K562 (cell line): ENCODE results near the gene PPP6R1. TPM values are rescaled to one million over a fixed set of nuclear protein-coding genes. Genes with fewer than 3 reads are reported as not detected.
A peak's percentile ranks its signal among the peaks of the same experiment; 100 is the strongest.

Experiments
- ATF7 ChIP-seq: fragments of 450-650 bp; IDR thresholded peaks from 2 replicates; pipeline ENCODE4 v1.7.1; 2014; ENCODE audit warnings: mild to moderate bottlenecking, moderate library complexity
- CBX5 ChIP-seq: IDR thresholded peaks from 2 replicates; pipeline ENCODE4 v1.6.1; 2014; ENCODE audit warnings: low read depth, borderline replicate concordance
- HIVEP1 ChIP-seq: fragments of 250-450 bp; sonication (Bioruptor Pico); IDR thresholded peaks from 2 replicates; pipeline ENCODE4 v1.4.0; 2020; ENCODE audit warnings: mild to moderate bottlenecking
- PHTF2 ChIP-seq: fragments of 250-450 bp; sonication (Bioruptor Pico); IDR thresholded peaks from 2 replicates; pipeline ENCODE4 v1.5.0; 2021; ENCODE audit warnings: mild to moderate bottlenecking
- PRMT5 ChIP-seq: sonication (generic); formaldehyde crosslinking; IDR thresholded peaks from 2 replicates; pipeline ENCODE4 v1.5.0; 2020; ENCODE audit warnings: missing genetic modification reagents
- RBM22 ChIP-seq: fragments of 200-400 bp; formaldehyde crosslinking; IDR thresholded peaks from 2 replicates; pipeline ENCODE4 v1.6.1; 2018; ENCODE audit warnings: low read length, low read depth; ENCODE audit not compliant: poor library complexity, severe bottlenecking
- RBM25 ChIP-seq: fragments of 200-400 bp; formaldehyde crosslinking; IDR thresholded peaks from 2 replicates; pipeline ENCODE4 v1.6.1; 2018; ENCODE audit warnings: low read length, low read depth, moderate library complexity; ENCODE audit not compliant: severe bottlenecking
- SNIP1 ChIP-seq: fragments of 450-650 bp; IDR thresholded peaks from 2 replicates; pipeline ENCODE4 v1.7.1; 2017; ENCODE audit warnings: low read depth, mild to moderate bottlenecking
- TRIM28 ChIP-seq: fragments of 450-650 bp; IDR thresholded peaks from 2 replicates; pipeline ENCODE4 v1.6.1; 2017
- WHSC1 ChIP-seq: IDR thresholded peaks from one replicate; pipeline ENCODE4 v1.6.1; 2012; ENCODE audit warnings: low read length, control low read depth, inconsistent platforms
- ZNF184 ChIP-seq: sonication (generic); formaldehyde crosslinking; IDR thresholded peaks from 2 replicates; pipeline ENCODE4 v1.5.0; 2020; ENCODE audit warnings: missing genetic modification reagents
- ZNF217 ChIP-seq: sonication (generic); formaldehyde crosslinking; IDR thresholded peaks from 2 replicates; pipeline ENCODE4 v1.8.0; 2022; ENCODE audit warnings: mild to moderate bottlenecking, missing genetic modification reagents
- ZNF316 ChIP-seq: fragments of 450-650 bp; IDR thresholded peaks from 2 replicates; pipeline ENCODE4 v1.6.1; 2016
- ZNF324 ChIP-seq: fragments of 250-450 bp; sonication (Bioruptor Pico); IDR thresholded peaks from 2 replicates; pipeline ENCODE4 v1.4.0; 2020; ENCODE audit warnings: mild to moderate bottlenecking
- ZNF695 ChIP-seq: fragments of 450-650 bp; formaldehyde crosslinking; IDR thresholded peaks from 2 replicates; pipeline ENCODE4 v1.4.0; 2020; ENCODE audit warnings: mild to moderate bottlenecking, moderate library complexity
- polyA plus RNA-seq, 8 experiments: library from polyadenylated mRNA; depleted of rRNA in 4 of 8; stranded (reverse) in 5 of 8; unstranded in 3 of 8; fragments of >200 nt; fragmentation: Nextera tagmentation in 2 of 8; fragmentation: Illumina TruSeq in 1 of 8; extraction: Ambion mirVana in 2 of 8; extraction: Trizol in 1 of 8; gene quantifications; 2 replicates each; pipeline versions ENCODE4 v1.2.1 to v1.2.3, GENCODE V29; 2011 to 2014; ENCODE audit warnings: inconsistent platforms in 1 of 8, missing spikeins in 1 of 8
- total RNA-seq, 7 experiments: library from RNA; depleted of rRNA in 6 of 7; stranded (reverse); fragments of >200 nt in 6 of 7; fragmentation: Illumina TruSeq in 2 of 7; extraction: Trizol in 2 of 7; gene quantifications; 2 replicates each; pipeline versions ENCODE4 v1.2.1 to v1.2.3, GENCODE V29; 2011 to 2021; ENCODE audit warnings: low replicate concordance in 1 of 7
- TF ChIP-seq, protein P1 (sequence below), 2 experiments: IDR thresholded peaks; 2 replicates each; pipeline ENCODE4 v1.6.1; 2012; ENCODE audit warnings: improper control_type of control experiment in 2 of 2, low read depth in 2 of 2, low read length in 2 of 2, borderline replicate concordance in 1 of 2
- TF ChIP-seq, protein P2 (sequence below): fragments of 250-450 bp; sonication (Bioruptor Pico); IDR thresholded peaks from 2 replicates; pipeline ENCODE4 v1.4.0; 2020; ENCODE audit warnings: mild to moderate bottlenecking
- TF ChIP-seq, protein P3 (sequence below): fragments of 250-450 bp; sonication (Bioruptor Pico); IDR thresholded peaks from 2 replicates; pipeline ENCODE4 v1.4.0; 2020; ENCODE audit warnings: mild to moderate bottlenecking, moderate library complexity, borderline replicate concordance
- TF ChIP-seq, protein P4 (sequence below): fragments of 450-650 bp; IDR thresholded peaks from 2 replicates; pipeline ENCODE4 v1.6.1; 2016
- TF ChIP-seq, protein P5 (sequence below): fragments of 450-650 bp; IDR thresholded peaks from 2 replicates; pipeline ENCODE4 v1.6.1; 2017; ENCODE audit warnings: mild to moderate bottlenecking, moderate library complexity

Gene PPP6R1
- total and polyA plus RNA-seq, 9 of the 15 experiments (the other 6 are each of a cell fraction or from before 2014, with no cell fraction given): 0.48 to 135 (median 37.2) TPM

DNA sequence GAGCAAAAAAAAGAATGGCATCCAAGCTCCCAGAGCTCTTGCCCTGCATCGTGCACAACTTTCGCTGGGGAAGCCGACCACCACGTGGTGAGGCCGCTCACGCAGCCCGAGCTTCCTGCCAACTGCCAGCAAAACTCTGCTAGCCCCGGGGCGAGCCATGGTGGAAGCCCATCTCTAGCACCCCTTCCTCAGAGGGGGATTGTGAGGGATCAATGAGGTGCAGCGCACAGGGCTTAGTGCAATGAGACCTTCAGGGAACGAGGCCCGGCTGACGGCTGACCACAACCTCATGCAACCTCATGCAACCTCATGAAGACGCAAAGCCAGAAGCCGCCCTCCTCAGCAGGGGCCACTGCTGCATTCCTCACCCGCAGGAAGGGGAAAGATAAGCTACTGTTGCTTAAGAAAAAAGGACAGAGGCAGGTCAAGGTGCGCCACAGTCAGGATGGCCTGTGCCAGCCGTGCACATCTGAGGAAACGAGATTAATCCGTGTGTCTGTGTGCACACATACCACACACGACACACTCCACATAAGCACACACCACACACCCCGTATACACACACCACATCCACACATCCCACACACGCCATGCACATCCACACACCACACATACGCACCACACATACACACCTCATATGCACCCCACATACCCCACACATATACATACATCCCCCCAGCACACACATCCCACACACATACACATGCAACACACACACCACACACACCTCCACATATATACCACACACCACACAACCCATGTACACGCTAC is 11.5 kb upstream of the PPP6R1 start (continued):
- TF ChIP-seq, protein P1, sequence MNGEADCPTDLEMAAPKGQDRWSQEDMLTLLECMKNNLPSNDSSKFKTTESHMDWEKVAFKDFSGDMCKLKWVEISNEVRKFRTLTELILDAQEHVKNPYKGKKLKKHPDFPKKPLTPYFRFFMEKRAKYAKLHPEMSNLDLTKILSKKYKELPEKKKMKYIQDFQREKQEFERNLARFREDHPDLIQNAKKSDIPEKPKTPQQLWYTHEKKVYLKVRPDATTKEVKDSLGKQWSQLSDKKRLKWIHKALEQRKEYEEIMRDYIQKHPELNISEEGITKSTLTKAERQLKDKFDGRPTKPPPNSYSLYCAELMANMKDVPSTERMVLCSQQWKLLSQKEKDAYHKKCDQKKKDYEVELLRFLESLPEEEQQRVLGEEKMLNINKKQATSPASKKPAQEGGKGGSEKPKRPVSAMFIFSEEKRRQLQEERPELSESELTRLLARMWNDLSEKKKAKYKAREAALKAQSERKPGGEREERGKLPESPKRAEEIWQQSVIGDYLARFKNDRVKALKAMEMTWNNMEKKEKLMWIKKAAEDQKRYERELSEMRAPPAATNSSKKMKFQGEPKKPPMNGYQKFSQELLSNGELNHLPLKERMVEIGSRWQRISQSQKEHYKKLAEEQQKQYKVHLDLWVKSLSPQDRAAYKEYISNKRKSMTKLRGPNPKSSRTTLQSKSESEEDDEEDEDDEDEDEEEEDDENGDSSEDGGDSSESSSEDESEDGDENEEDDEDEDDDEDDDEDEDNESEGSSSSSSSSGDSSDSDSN (IDR thresholded peaks at IDR 0.05; ENCODE audit: borderline replicate concordance in 1 of 2, low read depth in 2 of 2, low read length in 2 of 2): no peak
- TF ChIP-seq SNIP1 (no peak), RBM25 (no peak), CBX5 (no peak), ATF7 (peak; percentile 69), ZNF316 (no peak), RBM22 (no peak), ZNF184 (CRISPR knock-in tag) (no peak), PRMT5 (CRISPR knock-in tag) (no peak), WHSC1 (no peak), HIVEP1 (CRISPR knock-in tag) (no peak), PHTF2 (CRISPR knock-in tag) (no peak), ZNF695 (CRISPR knock-in tag) (no peak), ZNF217 (CRISPR knock-in tag) (no peak), TRIM28 (0 out of 2 replicates have a peak, but pooled peaks have one; percentile 35), ZNF324 (CRISPR knock-in tag) (no peak)
- TF ChIP-seq, protein P2, sequence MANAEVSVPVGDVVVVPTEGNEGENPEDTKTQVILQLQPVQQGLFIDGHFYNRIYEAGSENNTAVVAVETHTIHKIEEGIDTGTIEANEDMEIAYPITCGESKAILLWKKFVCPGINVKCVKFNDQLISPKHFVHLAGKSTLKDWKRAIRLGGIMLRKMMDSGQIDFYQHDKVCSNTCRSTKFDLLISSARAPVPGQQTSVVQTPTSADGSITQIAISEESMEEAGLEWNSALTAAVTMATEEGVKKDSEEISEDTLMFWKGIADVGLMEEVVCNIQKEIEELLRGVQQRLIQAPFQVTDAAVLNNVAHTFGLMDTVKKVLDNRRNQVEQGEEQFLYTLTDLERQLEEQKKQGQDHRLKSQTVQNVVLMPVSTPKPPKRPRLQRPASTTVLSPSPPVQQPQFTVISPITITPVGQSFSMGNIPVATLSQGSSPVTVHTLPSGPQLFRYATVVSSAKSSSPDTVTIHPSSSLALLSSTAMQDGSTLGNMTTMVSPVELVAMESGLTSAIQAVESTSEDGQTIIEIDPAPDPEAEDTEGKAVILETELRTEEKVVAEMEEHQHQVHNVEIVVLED: 0 out of 2 replicates have a peak, but pooled peaks have one; percentile 21
- TF ChIP-seq, protein P3, sequence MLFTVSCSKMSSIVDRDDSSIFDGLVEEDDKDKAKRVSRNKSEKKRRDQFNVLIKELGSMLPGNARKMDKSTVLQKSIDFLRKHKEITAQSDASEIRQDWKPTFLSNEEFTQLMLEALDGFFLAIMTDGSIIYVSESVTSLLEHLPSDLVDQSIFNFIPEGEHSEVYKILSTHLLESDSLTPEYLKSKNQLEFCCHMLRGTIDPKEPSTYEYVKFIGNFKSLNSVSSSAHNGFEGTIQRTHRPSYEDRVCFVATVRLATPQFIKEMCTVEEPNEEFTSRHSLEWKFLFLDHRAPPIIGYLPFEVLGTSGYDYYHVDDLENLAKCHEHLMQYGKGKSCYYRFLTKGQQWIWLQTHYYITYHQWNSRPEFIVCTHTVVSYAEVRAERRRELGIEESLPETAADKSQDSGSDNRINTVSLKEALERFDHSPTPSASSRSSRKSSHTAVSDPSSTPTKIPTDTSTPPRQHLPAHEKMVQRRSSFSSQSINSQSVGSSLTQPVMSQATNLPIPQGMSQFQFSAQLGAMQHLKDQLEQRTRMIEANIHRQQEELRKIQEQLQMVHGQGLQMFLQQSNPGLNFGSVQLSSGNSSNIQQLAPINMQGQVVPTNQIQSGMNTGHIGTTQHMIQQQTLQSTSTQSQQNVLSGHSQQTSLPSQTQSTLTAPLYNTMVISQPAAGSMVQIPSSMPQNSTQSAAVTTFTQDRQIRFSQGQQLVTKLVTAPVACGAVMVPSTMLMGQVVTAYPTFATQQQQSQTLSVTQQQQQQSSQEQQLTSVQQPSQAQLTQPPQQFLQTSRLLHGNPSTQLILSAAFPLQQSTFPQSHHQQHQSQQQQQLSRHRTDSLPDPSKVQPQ (CRISPR knock-in tag): no peak
- TF ChIP-seq, protein P4, sequence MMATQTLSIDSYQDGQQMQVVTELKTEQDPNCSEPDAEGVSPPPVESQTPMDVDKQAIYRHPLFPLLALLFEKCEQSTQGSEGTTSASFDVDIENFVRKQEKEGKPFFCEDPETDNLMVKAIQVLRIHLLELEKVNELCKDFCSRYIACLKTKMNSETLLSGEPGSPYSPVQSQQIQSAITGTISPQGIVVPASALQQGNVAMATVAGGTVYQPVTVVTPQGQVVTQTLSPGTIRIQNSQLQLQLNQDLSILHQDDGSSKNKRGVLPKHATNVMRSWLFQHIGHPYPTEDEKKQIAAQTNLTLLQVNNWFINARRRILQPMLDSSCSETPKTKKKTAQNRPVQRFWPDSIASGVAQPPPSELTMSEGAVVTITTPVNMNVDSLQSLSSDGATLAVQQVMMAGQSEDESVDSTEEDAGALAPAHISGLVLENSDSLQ: no peak
- TF ChIP-seq, protein P5, sequence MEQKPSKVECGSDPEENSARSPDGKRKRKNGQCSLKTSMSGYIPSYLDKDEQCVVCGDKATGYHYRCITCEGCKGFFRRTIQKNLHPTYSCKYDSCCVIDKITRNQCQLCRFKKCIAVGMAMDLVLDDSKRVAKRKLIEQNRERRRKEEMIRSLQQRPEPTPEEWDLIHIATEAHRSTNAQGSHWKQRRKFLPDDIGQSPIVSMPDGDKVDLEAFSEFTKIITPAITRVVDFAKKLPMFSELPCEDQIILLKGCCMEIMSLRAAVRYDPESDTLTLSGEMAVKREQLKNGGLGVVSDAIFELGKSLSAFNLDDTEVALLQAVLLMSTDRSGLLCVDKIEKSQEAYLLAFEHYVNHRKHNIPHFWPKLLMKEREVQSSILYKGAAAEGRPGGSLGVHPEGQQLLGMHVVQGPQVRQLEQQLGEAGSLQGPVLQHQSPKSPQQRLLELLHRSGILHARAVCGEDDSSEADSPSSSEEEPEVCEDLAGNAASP: no peak
